IPS-NIHi11 (cell line): Measurements from ENCODE around the gene MARCHF9.
"Not testable (repeated sequence)": the region's sequence is repeated elsewhere in the genome, so short reads cannot be mapped to it uniquely, and the experiment has no call there.

ENCODE experiments used
- DNase-seq: peaks from one replicate; pipeline ENCODE4 v3.0.0; 2012; ENCODE audit warnings: mixed read lengths, low spot score

Gene MARCHF9

GRCh38 chr12:57771236-57771872 is 16.5 kb downstream of the MARCHF9 start:
- peak; percentile 91 for DNase-seq

- DNase-seq: peak; percentile 92
Measured at GRCh38 chr12:57771873-57772428, 17.0 kb downstream of the MARCHF9 start, which contains the start of gene METTL1. METTL1 (minus strand) TSS chr12:57772105; CDS start chr12:57772083, 22 bp downstream.

GRCh38 chr12:57772429-57773322 is 17.8 kb downstream of the MARCHF9 start, which contains the start of gene EEF1AKMT3:
EEF1AKMT3 (plus strand) TSS chr12:57772614; CDS start chr12:57772725, 111 bp downstream.
- peak; percentile 76 for DNase-seq

GRCh38 chr12:57774634-57775033 is 19.7 kb downstream of the MARCHF9 start:
- DNase-seq: not testable (repeated sequence)

GRCh38 chr12:57775044-57775443 is 20.1 kb downstream of the MARCHF9 start:
- DNase-seq: no peak

GRCh38 chr12:57775563-57776246 is 20.8 kb downstream of the MARCHF9 start:
- peak; percentile 18 for DNase-seq

GRCh38 chr12:57776247-57776587 is 21.3 kb downstream of the MARCHF9 start:
- no peak for DNase-seq

GRCh38 chr12:57777367-57777766 is 22.5 kb downstream of the MARCHF9 start:
- no peak for DNase-seq

GRCh38 chr12:57777911-57778310 is 23.0 kb downstream of the MARCHF9 start:
- DNase-seq: no peak

GRCh38 chr12:57779736-57780135 is 24.8 kb downstream of the MARCHF9 start:
- no peak for DNase-seq

- no peak for DNase-seq
Measured at GRCh38 chr12:57780284-57780897, 25.5 kb downstream of the MARCHF9 start.

- no peak for DNase-seq
Measured at GRCh38 chr12:57781244-57781643, 26.3 kb downstream of the MARCHF9 start.

- no peak for DNase-seq
Measured at GRCh38 chr12:57781801-57782200, 26.9 kb downstream of the MARCHF9 start.

GRCh38 chr12:57782243-57782607 is 27.3 kb downstream of the MARCHF9 start:
- no peak for DNase-seq

GRCh38 chr12:57782608-57783465 is 27.9 kb downstream of the MARCHF9 start, which contains the start of gene TSFM:
TSFM (plus strand) TSS chr12:57782787; CDS start chr12:57782802, 15 bp downstream.
- peak; percentile 90 for DNase-seq

- DNase-seq: no peak
Measured at GRCh38 chr12:57783466-57783801, 28.5 kb downstream of the MARCHF9 start.

- DNase-seq: no peak
Measured at GRCh38 chr12:57783861-57784260, 29.0 kb downstream of the MARCHF9 start.

GRCh38 chr12:57793920-57794319 is 39.0 kb downstream of the MARCHF9 start:
- no peak for DNase-seq

GRCh38 chr12:57795354-57795753 is 40.5 kb downstream of the MARCHF9 start:
- no peak for DNase-seq

GRCh38 chr12:57796996-57797395 is 42.1 kb downstream of the MARCHF9 start:
- DNase-seq: no peak

GRCh38 chr12:57797933-57798332 is 43.0 kb downstream of the MARCHF9 start:
- no peak for DNase-seq
